Ascending aorta (tissue), 2 donors: ENCODE data around the gene OR2V2. TPM values are rescaled to one million over a fixed set of nuclear protein-coding genes. Genes with fewer than 3 reads are reported as not detected.
"Not testable (repeated sequence)": the region's sequence is repeated elsewhere in the genome, so short reads cannot be mapped to it uniquely, and the experiment has no call there.

Source experiments
- DNase-seq, 2 donors: peaks; one replicate each; pipeline ENCODE4 v3.0.0-alpha.2; 2019; ENCODE audit warnings: low spot score in 2 of 2
- H3K27ac ChIP-seq, 2 donors: fragments of 200-600 bp; sonication (generic); one replicate each; pipeline ENCODE4 v1.5.1; 2016 to 2017; ENCODE audit warnings: mild to moderate bottlenecking in 1 of 2
- H3K27me3 ChIP-seq: fragments of 200-600 bp; sonication (generic); one replicate; pipeline ENCODE4 v1.5.1; 2017
- H3K36me3 ChIP-seq, 2 donors: fragments of 200-600 bp; sonication (generic); one replicate each; pipeline ENCODE4 v1.5.1; 2016
- H3K4me1 ChIP-seq, 2 donors: fragments of 200-600 bp; sonication (generic); one replicate each; pipeline ENCODE4 v1.5.1; 2016 to 2017; ENCODE audit warnings: mild to moderate bottlenecking in 1 of 2
- H3K4me3 ChIP-seq, 2 donors: fragments of 200-600 bp; sonication (generic); one replicate each; pipeline ENCODE4 v1.5.1; 2016 to 2017; ENCODE audit warnings: mild to moderate bottlenecking in 1 of 2
- H3K9me3 ChIP-seq, 2 donors: fragments of 200-600 bp; sonication (generic); one replicate each; pipeline ENCODE4 v1.5.1; 2016
- intact Hi-C: fragments of 100-400 bp; cut with DNase I; formaldehyde crosslinking; loops from one replicate; pipeline ENCODE4 v1.15.1; 2023
- total RNA-seq: library from RNA; depleted of rRNA; stranded (reverse); fragments of >200 nt; gene quantifications from one replicate; pipeline ENCODE4 v1.1.0, GENCODE V29; 2016
- TF ChIP-seq, protein P1 (sequence below), 3 experiments: fragments of 200-600 bp in 2 of 3; fragments of 450-650 bp in 1 of 3; sonication (generic) in 2 of 3; IDR thresholded peaks; one replicate each; pipeline ENCODE4 v1.5.1; 2016 to 2019; ENCODE audit warnings: antibody characterized with exemption in 3 of 3, mild to moderate bottlenecking in 1 of 3, moderate library complexity in 1 of 3

OR2V2 gene
- total RNA-seq, 1 donor from 2014 or later, result not detected

GRCh38 chr5:181176254-181176952 lies 29.0 kb downstream of the OR2V2 start:
- Histone ChIP-seq H3K36me3 (no peaks in the 10 kb centered on the region), H3K9me3 (no peaks in the 10 kb centered on the region), H3K27me3 (no peaks in the 10 kb centered on the region), H3K4me3 (no peak overlapping the region), H3K27ac (no peak overlapping the region), H3K4me1 (no peaks in the 10 kb centered on the region)
- DNase-seq, result no peak
- intact Hi-C loops, result no loop called here
- TF ChIP-seq, protein P1, sequence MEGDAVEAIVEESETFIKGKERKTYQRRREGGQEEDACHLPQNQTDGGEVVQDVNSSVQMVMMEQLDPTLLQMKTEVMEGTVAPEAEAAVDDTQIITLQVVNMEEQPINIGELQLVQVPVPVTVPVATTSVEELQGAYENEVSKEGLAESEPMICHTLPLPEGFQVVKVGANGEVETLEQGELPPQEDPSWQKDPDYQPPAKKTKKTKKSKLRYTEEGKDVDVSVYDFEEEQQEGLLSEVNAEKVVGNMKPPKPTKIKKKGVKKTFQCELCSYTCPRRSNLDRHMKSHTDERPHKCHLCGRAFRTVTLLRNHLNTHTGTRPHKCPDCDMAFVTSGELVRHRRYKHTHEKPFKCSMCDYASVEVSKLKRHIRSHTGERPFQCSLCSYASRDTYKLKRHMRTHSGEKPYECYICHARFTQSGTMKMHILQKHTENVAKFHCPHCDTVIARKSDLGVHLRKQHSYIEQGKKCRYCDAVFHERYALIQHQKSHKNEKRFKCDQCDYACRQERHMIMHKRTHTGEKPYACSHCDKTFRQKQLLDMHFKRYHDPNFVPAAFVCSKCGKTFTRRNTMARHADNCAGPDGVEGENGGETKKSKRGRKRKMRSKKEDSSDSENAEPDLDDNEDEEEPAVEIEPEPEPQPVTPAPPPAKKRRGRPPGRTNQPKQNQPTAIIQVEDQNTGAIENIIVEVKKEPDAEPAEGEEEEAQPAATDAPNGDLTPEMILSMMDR (IDR thresholded peaks at IDR 0.05), result no peak

DNA sequence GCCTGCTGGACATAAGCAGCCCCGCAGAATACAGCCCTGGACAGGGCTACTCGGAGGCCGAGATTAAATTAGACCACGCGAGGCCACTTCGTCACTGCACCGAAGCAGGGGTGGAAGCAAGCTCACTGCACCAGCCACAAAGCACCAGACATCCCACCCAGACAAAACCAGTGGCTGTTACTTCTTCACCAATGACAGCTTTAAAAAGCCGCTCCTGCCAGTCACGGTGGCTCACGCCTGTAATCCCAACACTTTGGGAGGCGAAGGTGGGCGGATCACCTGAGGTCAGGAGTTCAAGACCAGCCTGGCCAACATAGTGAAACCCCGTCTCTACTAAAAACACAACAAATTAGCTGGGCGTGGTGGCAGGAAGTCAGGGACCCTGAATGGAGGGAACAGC lies 30.2 kb downstream of the OR2V2 start:
- intact Hi-C loops, result not testable (repeated sequence)

DNA sequence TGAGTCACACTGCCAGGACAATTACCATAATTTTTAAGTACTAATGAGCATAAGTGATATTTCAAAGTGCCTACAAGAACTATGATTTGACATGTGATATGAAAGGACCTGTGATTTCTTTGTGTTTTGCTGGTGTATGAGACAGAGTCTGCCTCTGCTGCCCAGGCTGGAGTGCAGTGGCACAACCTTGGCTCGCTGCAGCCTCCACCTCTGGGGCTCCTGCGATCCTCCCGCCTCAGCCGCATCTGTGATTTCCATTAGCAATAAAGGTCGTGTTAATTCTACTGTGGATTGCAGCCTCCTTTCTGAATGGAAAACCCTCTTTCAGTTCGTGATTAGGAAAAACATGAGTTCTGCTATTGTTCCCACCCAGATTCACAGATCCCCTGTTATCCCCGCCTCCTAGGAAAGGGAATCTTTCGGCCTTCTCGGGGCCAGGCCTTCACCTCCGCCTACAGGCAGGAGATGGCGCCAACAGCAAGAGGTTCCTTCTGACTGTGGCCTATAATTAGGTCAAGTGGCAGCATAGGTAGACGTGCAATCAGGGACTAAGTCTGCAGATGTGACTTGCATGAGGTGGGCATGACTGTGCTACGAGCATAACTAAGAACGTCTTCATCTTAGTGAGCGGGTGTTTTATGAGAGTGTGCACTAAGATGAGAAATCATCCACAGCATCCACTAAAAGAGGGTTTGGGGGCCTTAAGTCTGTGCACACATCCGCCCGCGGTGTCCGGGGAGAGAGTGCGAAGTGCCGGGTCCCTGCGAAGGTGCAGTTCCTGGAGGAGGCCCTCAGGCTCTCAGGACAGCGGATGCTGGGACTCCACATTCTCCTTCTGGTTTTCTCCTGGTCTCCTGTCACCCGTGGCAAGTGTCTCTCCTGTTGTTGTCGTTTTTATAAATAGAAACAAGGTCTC lies 34.5 kb downstream of the OR2V2 start:
- Histone ChIP-seq H3K4me1 (peaks cover 0 to 10% of the 10 kb centered on the region in 2 donors), H3K9me3 (no peaks in the 10 kb centered on the region), H3K4me3 (no peak overlapping the region), H3K27ac (peak overlapping the region in 1 of 2 donors; percentile 47), H3K36me3 (no peaks in the 10 kb centered on the region), H3K27me3 (no peaks in the 10 kb centered on the region)
- peak in 1 of 2 donors; percentile 81 for DNase-seq
- intact Hi-C loops, result no loop called here
- TF ChIP-seq, protein P1 (IDR thresholded peaks at IDR 0.05), result peak; percentile 69 to 83 (median 73)

More for the DNA sequence above, 30.2 kb downstream of the OR2V2 start:
- H3K27ac ChIP-seq, H3K4me3 ChIP-seq, H3K4me1 ChIP-seq, H3K9me3 ChIP-seq, H3K27me3 ChIP-seq, DNase-seq, H3K36me3 ChIP-seq: not testable (repeated sequence)

DNA sequence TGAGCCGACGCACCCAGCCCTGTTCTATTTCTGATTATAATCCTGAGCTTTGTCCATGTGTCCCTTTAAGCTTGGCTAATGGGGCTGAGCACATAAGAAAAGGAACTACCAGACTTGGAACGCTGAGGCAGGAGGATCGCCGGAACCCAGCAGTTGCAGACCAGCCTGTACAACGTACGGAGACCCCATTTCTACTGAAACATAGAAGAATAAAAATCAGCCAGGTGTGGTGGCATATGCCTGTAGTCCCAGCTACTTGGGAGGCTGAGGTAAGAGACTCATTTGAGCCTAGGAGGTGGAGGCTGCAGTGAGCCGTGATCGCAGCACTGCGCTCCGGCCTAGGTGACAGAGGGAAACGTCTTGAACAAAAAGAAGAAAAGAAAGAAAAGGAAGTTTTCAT lies 35.3 kb downstream of the OR2V2 start:
- no peak for DNase-seq
- H3K9me3 ChIP-seq, result no peaks in the 10 kb centered on the region
- intact Hi-C loops, result no loop called here
- H3K36me3 ChIP-seq, result no peaks in the 10 kb centered on the region
- H3K4me3 ChIP-seq, result peak overlapping the region in 1 of 2 donors; percentile 27
- TF ChIP-seq, protein P1 (IDR thresholded peaks at IDR 0.05), result no peak
- no peaks in the 10 kb centered on the region for H3K27me3 ChIP-seq
- H3K4me1 ChIP-seq, result peaks cover 0 to 10% of the 10 kb centered on the region in 2 donors
- H3K27ac ChIP-seq, result peak overlapping the region in 1 of 2 donors; percentile 47

DNA sequence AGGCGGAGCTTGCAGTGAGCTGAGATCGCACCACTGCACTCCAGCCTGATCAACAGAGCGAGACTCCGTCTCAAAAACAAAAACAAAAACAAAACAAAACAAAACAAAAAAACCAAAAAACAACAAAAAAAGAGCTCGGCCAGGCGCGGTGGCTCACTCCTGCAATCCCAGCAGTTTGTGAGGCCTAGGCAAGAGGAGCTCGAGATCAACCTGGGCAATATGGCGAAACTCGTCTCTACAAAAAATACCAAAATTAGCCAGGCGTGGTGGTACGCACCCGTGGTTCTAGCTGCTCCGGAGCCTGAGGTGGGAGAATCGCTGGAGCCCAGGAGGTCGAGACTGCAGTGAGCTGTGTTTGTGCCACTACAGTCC lies 37.4 kb downstream of the OR2V2 start:
- no peak for DNase-seq
- intact Hi-C loops, result loop anchor here (1.0 to 5.0 kb wide), 2 partner anchors 26 to 77 kb away; partner anchors contain the start of gene TRIM52
- H3K4me3 ChIP-seq, result peak overlapping the region; percentile 63 to 70
- no peaks in the 10 kb centered on the region for H3K9me3 ChIP-seq
- no peaks in the 10 kb centered on the region for H3K27me3 ChIP-seq
- peaks cover 0 to 10% of the 10 kb centered on the region in 2 donors for H3K4me1 ChIP-seq
- TF ChIP-seq, protein P1 (IDR thresholded peaks at IDR 0.05), result no peak
- H3K36me3 ChIP-seq, result no peaks in the 10 kb centered on the region
- peak overlapping the region in 1 of 2 donors; percentile 36 for H3K27ac ChIP-seq

GRCh38 chr5:181185560-181185959 lies 38.2 kb downstream of the OR2V2 start:
- Histone ChIP-seq H3K4me3 (no peak overlapping the region), H3K27me3 (no peaks in the 10 kb centered on the region), H3K36me3 (no peaks in the 10 kb centered on the region), H3K27ac (no peak overlapping the region), H3K4me1 (peaks cover 3 to 10% of the 10 kb centered on the region in 2 donors), H3K9me3 (no peaks in the 10 kb centered on the region)
- no peak for DNase-seq
- intact Hi-C loops, result loop anchor here (5.0 kb wide), 1 partner anchor 77 kb away; the partner anchor contains the start of gene TRIM52
- TF ChIP-seq, protein P1 (IDR thresholded peaks at IDR 0.05), result no peak
